Hepatocyte (in vitro differentiated cells): ENCODE results near the gene CEP68.

Experiments
- CTCF ChIP-seq: fragments of 200-600 bp; sonication (generic); IDR thresholded peaks from 2 replicates; pipeline ENCODE4 v1.5.1; 2016; ENCODE audit warnings: antibody characterized with exemption, mild to moderate bottlenecking; ENCODE audit not compliant: poor library complexity
- EZH2 ChIP-seq: fragments of 200-600 bp; sonication (generic); IDR thresholded peaks from 2 replicates; pipeline ENCODE4 v1.6.1; 2016; ENCODE audit warnings: antibody characterized with exemption, mild to moderate bottlenecking, borderline replicate concordance
- EZH2phosphoT487 ChIP-seq: fragments of 200-600 bp; sonication (generic); IDR thresholded peaks from one replicate; pipeline ENCODE4 v1.6.1; 2018; ENCODE audit warnings: antibody characterized with exemption, mild to moderate bottlenecking, low read depth, moderate library complexity; ENCODE audit not compliant: unreplicated experiment, severe bottlenecking

GRCh38 chr2:65092791-65093190 lies 36.6 kb downstream of the CEP68 start:
- TF ChIP-seq CTCF (no peak), EZH2 (no peak), EZH2phosphoT487 (no peak)
